NCI-H2029 treated with DMSO at 0.1 percent for 48 hours (cell line): ENCODE measurements around the gene SOX30.

ENCODE experiments used
- DNase-seq: peaks from one replicate; lab custom pipeline; 2025; lab: John Stamatoyannopoulos, UW

SOX30 gene

DNA sequence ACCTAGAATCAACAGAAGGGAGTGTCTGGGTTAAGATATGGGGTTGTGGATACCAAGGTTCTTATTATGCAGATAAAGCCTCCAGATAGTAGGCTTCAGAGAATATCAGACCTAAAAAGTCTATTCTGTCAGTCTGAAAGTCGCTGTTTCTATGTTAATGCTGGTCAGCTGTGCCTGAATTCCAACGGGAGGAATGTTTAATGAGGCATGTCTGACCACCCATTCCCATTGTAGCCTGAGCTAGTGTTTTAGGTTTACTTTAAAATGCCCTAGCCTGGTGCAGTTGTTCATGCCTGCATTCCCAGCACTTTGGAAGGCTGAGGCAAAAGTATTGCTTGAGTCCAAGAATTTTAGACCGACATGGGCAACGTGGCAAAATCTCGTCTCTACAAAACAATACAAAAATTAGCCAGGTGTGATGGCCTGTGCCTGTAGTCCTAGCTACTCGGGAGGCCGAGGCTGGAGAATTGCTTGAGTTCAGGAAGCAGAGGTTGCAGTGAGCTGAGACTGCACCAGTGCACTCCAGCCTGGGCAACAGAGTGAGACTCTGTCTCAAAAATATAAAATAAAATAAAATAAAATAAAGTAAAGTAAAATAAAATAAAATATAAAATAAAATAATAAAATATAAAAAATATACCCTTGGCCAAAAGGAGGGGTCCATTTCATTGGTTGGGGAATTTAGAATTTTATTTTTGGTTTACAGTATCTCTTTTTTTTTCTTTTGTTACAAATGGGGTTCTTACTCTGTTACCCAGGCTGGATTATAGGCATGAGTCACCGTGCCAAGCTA, 7.8 kb upstream of the SOX30 start:
- DNase-seq, result no peak

DNA sequence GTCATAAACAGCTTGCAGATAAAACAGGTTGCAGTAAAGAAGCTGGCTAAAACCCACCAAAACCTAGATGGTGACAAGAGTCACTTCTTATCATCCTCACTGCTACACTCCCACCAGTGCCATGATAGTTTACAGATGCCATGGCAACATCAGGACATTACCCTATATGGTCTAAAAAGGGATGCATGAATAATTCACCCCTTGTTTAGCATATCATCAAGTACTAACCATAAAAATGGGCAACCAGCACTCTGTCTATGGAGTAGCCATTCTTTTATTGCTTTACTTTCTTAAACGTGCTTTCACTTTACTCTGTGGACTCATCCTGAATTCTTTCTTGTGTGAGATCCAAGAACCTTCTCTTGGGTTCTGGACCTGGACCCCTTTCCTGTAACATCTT, 6.7 kb upstream of the SOX30 start:
- DNase-seq, result no peak

DNA sequence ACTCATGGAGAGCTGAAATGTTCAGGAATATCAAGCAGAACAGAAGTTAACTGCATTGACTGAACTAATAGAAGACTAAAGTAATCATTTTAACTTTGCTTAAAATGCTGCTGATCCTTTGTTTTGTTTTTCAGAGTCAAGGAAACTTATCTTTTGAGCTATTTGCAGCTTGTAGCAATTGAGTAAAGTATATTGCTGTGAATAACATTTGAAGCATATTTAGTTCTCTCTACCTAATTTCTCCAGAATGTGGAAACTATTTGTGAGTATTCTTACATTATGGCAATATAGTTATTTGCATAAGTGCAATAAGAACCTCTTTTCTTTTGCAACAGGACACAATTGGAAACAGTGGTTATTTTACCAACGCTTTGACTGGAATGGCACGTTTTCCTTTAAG, 5.3 kb upstream of the SOX30 start:
- DNase-seq, result no peak

DNA sequence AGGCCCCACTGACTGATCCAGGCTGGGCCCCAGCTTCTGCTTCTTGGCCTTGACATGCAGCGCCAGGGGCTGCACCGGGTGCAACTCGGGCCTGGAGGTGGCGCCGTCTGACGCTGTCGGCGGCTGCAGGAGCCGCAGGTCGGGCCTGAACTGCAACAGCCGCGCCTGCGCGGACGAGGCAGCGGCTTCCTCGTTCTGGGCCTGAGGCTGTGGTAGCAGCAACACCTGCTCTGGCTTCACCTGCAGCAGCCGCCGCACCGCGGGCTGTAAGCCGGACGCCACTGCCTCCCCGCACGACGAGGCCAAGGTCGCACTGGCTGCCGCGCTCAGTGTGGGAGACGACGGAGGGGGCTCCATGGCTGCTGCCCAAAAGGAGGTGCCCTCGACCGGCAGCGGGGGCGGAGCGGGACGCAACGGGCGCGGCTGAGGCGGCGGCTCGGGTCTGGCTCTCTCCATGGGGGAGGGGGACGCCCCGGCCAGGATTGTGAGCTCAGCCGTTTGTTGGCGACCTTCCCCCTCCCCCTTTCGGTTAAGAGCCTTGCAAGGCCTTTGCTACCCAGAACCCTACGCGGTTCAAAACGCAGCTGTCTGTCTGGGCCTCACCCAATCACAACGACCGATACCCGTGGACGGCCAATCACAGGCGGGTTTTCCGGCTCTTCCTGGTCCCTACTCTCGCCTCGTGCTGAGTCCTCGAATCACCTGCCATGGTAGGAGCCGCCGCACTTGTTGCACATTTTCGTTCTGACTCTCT, 438 bp downstream of the SOX30 start:
- DNase-seq, result peak; percentile 11

DNA sequence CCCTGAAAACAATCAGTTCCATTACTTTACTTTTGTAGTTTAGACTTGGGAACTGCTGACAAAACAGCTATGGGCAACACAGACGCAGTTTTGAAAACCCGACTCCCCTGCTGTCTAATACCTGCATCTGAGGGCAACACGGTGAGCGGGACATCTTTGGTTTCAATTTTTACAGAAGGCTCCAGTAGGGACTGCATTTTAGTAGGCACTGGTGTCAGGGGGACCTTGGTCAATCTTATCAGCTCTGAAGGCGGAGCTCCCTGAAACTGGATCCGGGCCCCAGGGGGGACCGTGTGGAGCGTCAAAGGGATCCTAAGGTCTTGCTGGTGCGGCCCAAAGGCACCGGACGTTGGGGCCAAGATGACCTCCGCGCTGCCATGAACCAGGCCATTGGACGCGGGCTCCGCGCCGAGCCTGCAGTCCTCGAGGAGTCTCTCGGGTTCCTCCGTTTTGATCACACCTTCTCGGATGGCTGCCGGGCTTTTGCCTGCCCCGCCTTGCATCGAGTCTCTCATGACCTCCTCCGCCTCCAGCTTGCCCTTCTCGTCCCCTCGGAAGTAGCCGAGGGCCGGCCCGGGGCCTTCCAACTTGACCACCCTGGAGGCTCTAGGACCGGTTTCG, 1.1 kb downstream of the SOX30 start:
- DNase-seq, result no peak

DNA sequence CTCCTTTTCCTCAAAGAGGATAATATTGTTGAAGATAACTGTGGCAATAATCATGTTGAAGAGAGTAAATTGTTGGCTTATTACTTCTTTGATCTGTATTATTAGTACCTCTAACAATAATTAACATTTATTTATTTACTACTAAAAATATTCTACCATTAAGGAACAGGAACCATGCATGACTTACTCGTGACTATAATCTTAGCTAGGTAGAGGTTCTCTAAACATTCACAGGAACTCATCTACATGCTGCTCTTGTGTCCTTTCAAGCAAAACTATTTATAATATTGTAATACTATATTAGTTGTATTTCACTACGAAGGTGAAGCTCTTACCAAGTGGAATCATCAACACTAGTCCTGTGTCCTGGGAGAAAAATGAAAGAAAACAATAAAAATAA, 3.1 kb downstream of the SOX30 start:
- no peak for DNase-seq

DNA sequence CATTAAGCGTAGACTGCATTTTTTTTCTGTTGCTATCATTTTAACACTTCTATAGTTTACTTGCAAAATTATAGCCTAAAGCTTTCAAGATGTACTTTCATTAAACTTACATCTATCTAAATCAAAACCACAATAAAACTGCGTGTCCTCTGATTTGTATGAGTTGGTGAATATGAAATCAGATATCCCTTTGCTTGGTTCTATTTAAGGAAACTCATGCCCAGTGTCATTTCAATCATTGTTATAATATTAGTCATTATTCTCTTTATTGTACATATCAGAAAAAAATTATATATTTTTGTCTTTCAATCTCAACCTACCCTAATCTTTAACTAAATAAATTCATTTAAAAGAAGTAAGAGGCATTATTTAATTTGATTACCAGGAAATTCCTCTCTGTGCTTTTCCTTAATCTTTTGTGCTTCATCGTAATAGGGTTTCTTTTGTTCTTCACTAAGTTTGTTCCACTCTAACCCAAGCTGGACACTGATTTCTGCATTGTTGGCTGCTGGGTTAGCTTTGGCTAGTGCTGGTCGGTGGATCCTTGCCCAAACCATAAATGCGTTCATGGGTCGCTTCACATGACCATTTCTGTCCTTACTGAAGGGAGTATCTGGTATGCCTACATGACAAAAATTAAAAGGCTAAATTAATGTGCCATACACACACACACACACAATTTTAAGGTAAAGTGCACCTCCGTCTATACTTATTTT, 3.8 kb downstream of the SOX30 start:
- DNase-seq, result no peak

DNA sequence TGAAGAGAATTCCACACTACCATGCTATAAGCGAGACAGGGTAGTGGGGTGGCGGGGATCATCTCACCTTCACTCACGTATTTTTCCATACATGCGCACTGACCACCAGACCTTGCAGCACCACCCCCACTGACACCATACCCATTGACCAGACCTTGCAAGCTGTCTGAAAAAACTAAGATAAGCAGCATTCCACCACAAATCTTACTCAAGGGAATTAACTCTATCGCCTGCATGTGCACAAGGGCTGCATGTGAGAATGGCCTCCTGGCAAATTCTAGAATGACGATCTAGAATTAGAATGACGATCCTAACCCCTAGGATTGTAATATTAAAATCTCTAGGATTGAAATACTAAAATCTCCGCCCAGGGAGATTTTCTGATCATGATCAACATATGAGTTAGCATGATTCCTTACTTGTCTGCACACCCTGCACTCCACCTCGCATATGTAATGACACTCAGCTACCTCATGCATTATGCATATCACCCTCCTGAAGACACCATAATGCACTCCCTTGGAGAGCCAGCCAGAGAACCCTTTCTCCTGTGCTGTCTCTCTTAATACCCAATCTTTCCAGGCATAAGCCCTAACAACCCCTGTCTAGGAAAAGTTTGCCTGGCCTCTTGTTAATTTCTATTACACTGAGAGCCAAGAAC, 11.7 kb downstream of the SOX30 start:
- DNase-seq, result no peak

DNA sequence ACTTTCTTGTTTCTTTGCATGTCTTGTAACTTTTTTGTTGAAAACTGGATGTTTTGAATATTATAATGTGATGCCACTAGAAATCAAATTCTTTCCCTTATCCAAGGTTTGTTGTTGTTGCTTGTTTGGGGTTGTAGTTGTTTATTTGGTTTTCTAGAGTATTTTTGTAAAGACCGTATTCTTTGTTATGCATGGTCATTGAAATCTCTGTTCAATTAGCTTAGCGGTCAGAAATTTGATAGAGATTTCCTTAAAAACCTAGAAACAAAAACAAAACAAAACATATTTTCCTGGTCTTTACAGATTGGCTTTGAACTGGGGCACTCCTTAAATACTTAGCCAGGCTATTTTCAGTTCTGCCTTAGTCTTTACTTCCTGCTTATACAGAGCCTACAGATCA, 21.9 kb downstream of the SOX30 start:
- no peak for DNase-seq

DNA sequence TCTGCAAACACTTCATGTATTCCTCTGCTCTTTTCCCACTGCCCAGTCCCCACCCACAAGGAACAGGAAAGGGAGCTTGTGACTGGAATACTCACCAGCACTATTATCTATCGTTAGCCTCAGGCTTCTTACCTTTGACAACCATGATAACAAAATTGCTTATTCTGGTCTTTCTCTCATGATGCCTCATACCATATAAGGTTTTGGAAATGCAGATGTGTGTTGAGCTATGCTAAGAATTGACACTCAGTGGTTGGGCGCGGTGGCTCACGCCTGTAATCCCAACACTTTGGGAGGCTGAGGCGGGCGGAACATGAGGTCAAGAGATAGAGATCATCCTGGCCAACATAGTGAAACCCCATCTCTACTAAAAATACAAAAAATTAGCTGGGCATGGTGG, 25.4 kb downstream of the SOX30 start:
- DNase-seq, result no peak

DNA sequence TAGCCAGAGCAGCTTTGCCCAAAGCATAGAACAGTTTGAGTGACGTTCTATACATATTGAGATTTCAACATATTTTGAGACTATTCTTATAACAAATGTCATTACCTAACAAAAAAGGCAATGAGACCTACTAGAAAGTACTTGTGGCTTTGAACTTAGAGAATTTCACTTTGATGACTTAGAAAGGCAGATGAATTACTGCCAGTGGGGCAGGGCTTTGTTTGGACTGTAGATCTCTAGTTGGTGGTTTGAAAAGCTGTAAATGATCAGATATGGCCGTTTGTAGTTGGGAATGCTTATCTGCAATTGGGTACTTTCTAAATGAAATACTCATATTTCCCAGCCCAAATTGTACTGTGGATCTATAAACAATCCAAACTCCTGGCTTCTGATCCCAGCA, 28.1 kb downstream of the SOX30 start:
- no peak for DNase-seq

DNA sequence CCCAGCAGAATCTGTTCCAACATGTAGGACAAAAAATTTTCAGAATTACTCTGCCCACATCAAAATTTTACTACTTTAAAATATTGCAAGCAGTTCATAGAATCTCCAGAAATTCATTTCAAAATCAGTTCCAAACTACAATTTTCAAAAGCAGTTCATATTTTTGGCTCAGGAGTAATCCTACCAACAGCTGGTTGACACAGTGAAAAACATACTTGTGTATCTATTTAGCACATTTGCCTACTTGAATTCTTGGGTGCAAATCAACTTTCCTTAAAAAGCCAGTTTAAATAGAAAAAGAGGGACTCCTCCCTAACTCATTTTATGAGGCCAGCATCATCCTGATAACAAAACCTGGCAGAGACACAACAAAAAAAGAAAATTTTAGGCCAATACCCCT, 31.5 kb downstream of the SOX30 start:
- DNase-seq, result no peak

DNA sequence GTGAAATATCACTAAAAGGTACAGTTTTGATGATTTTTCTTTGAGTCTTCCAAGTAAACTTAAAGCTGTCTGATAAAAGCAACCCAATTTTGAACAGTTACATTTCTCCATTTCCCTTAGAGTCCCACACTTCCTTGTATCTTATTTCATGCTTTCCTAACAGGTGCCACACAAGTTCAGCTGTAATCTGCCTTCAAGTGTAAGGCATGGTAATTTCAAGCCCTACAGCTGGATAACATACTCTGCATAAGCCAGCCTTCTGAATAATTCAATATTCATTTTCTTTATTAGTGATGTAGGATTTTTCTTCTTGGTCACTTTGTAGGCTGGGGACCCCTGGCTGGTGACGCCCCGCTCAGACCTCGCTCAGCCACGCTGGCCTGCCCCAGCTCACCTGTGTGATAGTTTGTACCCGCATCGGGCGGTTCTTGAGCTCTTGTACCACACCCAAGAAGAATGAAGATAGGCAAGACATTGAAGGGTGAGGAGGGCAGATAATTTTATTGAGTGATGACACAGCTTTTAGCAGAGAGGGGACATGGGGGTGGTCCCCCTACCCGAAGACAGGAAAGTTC, 34.0 kb downstream of the SOX30 start:
- DNase-seq, result no peak

DNA sequence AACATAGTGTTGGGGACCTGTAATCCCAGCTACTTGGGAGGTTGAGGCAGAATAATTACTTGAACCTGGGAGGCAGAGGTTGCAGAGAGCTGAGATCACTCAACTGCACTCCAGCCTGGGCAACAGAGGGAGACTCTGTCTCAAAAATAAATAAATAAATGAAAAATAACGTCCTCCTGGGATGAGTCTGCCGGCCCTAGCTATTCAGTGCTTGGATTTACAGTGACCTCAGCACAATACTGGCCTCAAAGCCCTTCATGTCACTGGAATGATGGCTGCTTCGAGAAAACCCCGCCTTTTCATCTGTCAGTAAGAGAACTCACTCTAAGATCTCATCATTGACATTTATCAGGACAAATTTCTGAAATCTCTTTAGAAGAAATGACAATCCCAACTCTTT, 35.5 kb downstream of the SOX30 start:
- no peak for DNase-seq

DNA sequence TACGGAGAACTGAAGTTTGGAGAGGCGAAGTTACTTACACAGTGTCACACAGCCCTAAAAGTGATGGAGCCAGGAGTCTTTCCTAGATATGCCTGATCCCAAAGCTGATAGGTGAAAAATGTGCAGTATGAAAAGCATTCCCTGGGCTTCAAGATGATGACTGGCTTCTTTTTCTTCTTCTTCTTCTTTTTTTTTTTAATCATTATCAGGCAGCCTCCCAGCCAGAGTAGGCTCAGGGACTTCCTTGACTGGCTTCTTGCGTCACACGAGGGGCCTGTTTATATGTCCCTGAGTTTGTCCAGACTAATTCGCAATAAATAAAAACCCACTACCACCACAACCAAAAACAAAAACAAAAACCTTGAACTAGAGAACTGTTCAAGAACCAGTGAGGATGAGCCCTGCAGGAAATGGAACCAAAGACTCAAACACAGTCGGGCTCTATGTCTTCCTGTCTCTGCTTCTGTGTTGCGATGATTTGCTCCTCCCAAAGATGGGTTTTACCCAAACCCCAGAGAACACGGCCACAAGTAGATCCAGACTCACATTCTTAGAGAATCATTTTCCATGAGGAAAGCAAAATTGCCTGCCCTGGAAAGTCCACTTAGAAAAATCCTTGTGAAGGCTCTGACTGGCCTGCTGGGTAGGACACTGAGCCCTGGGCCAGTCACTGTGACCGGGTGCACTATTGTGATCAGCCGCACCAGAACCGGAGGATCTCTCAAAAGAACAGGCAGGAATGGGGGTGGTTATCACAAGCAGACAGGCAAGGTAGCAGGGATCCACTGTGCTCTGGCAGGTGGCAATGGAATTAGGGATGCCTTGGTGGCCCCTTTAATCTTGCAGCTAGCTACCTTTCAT, 38.6 kb downstream of the SOX30 start:
- DNase-seq, result no peak

DNA sequence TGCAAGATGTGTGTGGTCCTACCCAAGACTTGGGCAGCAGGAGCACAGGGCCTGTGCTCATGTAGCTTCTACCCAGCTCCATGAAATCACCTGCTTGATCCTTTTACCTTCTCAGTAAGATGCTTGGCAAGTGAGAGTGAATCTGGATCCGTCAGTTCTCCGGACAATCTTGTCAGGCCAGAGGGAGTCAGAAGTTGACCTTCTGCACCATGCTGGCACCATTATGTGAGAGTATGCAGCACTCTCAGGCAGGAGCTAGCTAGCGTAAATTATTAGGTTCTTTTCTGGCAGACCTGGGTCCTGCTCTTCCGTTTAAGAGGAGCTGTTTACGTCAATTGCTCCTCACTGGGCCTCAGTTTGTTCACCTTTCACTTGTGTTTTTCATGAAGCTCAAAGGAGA, 39.7 kb downstream of the SOX30 start:
- no peak for DNase-seq

DNA sequence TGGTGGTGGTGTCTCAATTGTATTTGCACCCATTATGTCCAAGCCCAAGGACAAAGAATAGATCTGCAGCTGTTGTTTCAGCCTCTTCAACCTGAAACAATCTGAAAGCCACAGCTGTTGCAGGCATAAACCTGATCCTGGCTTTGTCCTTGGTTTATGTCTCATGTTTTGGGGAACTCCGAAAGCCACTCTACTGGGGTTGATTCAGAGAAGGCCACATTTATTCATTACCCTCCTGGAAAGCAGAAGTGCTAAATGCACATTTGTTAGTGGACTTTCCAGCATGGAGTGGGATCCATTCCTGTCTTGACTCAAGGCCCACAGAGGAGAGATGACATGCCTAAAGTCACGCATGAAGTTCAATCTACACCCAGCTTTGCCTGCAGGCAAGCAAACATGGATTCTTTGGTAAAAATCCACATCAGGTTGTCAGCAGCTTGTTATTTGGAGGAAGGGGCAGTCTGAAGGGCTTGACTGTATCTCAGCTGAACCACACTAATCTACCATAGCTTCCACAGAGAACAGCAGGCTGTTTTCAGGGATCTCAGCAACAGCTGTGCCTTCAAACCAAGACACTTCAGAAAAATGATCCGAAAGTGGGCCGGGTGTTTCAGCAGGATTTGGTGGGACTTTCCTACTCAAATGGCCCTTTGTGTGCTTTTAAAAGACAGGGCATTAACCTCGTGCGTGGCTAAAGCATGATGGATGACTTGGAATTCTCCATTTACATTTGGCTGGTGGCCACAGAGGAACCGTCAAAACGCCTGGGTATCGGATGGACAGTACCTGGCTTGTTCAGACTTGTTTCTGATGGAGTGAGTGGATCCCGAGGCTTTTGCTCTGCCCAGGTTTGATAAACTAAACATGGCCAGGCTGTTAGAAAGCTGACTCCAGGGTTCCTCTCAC, 40.4 kb downstream of the SOX30 start:
- no peak for DNase-seq

DNA sequence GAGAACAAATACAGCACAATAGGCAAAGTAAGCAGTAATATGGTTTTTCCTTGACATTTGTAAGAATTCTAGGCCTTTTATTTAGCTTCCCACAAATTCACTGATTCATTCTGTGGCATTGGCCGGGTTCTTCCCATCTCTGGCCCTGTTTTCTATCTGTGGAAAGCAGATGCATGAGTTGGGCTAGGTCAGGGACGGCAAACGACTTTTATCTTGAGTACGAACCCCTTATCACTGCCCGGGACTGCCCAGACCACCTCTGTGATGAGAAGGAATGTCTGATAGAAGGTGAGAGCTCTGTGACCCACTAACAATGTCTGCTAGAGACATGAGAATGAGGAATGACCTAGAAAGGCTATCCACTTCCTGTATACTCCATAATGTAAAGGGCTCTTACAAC, 41.2 kb downstream of the SOX30 start:
- DNase-seq, result no peak

DNA sequence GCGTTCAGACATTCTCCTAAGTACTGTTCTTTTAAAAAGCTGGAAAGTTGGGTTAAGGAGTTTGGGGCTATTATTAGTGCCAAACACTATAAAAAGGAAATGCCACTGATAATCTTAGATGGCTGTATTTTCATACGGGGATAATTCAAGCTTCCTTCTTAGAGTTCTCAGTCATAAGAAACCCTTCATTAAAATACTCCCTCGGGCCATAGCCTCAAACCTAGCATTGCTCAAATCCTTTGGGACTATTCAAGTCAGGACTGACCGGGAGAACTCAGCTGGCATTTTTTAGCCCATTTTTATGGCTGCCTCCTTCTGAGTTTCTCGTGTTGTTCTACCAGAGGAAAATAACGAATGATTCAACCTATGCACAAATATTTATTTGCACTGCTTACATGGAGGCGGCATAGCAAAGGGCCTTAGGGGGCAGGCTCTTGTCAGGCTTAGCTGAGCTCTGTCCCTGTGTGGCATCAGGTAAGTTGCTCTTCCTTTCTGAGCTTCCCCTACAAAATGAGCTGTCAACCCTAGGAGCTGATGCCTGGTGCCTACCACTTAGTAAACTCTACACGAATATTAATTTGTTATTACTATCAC, 43.2 kb downstream of the SOX30 start:
- DNase-seq, result no peak
